Iris pigment epithelial cell (primary cell): Measurements from ENCODE around the gene TENM4.
"Not testable (repeated sequence)": the region's sequence is repeated elsewhere in the genome, so short reads cannot be mapped to it uniquely, and the experiment has no call there.

Experiments
- DNase-seq: peaks from one replicate; pipeline ENCODE4 v3.0.0-alpha.2; 2011; ENCODE audit warnings: low read depth

TENM4 gene

DNA sequence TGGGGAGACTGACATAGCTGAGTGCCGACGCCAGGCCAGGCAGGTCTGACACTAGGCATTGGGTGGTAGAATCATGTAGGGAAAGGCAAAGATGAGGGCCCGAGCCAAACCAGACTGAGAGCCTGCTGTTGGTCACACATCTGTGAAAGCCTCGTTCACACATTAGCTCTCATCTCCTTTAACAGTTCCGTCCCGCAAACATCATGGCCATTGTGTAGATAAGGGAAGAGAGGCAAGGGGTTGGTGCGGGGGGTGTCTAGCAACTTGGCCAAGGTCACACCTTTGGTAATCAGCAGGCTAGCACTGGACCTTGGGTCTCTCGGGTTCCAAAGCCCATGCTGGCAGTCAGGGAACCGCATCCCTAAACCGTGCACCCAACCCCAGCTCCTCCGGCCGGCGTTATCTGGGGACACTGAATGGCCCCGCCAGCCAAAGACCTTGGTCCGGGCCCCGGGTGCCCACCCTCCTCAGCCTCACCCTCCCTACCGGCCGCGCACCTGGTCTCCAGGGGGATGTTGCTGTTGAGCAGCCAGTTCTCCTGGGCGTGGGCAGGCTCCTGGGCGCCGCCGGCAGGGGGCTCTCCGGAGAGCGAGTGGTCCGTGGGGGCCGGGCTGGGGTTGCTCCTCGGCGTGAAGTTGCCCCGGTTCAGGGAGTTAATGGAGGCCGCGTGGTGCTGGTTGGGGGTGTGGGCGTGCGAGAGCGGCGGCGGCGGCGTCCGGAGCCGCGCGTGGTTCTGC is 537.9 kb downstream of the TENM4 start:
- DNase-seq, result no peak

GRCh38 chr11:78901831-78902230 is 539.0 kb downstream of the TENM4 start:
- DNase-seq, result no peak

DNA sequence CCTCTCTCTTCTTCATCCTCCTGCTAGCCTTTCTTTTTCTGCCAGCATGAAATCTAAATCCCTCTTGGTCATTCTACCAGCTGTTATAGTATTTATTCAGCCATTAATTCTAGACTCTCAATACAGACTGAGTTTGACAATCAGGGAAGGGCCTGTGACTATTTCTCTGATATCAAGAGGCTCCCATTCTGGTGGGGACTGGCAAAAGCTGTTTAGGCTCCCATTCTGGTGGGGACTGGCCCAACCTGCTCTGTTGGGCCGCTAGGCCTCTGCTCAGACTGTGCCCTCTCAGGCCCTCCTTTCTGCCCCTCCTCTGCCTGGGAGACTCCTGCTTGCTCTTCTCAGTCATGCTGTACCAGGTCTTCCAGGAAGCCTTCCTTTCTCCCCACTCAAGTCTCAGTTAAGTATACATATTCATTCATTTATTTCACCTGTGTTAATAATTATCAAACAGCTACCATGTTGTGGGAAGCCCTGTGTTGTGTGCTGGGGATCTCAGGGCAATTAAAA is 542.5 kb downstream of the TENM4 start:
- no peak for DNase-seq

DNA sequence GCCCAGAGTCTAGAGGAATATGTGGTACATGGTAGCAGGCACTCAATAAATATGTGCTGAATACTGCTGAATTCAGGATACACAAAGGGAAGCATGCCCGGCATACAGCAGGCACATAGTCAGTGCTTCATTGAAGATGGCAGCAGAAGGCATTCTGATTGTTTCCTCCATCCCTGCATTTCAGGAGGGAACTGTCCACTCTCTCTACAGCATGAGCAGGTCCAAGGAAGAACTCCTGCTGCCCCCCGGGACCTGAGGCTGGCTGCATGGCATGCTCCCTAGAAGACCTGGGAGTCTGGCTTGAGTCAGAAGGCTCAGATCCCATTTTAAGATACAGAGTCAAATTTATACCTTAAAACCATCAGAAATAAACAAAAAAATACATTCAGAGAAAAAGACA is 546.8 kb downstream of the TENM4 start:
- no peak for DNase-seq

DNA sequence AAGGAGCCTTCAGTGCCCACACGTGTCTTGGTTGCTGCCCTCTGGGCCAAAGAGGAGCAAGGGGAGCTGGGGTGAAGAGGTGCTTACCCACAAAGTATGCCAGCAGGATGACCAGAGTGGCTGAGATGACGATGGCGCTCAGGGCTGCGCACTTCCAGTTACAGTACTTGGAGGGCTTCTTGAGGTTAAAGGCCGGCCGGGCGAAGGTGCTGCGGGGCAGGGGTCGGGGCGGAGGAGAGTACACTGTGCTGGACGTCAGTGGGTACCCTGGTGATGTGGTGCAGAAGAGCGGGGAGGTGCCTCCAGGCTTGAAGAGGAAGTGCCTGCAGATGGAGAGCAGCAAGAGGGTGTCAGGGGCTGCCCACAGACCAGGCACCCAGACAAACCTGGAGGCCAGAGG is 551.1 kb downstream of the TENM4 start:
- DNase-seq, result no peak

DNA sequence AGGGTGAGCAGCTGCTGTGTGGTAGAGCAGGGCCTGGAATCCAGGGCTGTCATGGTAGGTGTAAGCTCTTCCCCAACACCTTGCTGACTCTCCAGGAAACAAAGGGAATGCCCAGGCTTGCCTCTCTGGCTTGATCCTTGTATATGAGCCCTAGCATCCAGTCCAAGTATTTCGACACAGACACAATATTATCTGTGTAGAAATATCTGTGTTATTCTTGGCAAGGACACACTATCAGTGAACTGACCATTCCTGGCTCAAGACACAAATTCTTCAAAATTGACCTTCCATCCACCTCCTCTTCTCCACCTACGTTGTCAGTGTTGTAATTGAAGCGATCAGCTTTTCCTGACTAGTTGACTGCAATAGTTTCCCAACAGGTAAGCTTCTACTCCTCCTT is 554.2 kb downstream of the TENM4 start:
- DNase-seq, result peak; percentile 57

- DNase-seq, result no peak
Observed at GRCh38 chr11:78884761-78885160, 556.1 kb downstream of the TENM4 start.

DNA sequence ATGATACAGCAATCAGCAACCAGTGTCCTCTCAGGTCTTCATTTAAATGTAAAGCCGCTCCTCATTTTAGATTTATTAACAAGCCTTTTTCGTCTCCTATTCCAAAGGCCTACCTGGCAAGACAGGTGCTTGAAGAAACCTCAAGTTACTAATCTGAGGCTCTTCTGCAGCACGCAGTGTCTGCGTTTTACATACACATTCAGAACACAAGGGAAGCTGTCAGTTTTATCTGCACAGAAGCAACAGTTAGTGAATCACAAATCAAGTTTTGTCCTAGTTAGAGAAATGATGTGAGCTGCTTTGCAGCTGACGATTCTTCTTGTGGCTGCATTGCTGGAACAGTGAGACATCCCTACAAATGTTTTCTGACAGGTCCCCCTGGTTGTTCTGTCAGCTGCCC is 557.3 kb downstream of the TENM4 start:
- no peak for DNase-seq

GRCh38 chr11:78879094-78879980 is 561.5 kb downstream of the TENM4 start:
- not testable (repeated sequence) for DNase-seq

- no peak for DNase-seq
Observed at GRCh38 chr11:78878631-78879030, 562.2 kb downstream of the TENM4 start.

DNA sequence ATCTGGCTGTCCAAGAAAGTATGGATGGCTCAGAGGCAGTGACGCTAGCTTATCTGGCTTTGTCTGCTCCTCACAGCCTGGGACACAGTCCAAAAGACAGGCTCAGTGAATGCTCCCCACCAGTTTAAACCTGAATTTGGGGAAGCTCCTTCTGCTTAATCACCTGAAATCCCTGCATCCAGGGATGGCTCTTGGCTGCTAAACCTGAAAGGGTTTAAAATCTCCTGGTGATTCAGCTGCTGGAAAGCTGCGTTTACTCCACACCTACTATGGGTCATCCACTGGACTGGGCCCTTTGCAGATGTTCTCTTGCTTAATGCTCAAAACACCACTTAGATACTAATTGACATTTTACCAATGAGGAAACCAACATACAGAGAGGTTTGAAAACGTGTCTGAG is 564.2 kb downstream of the TENM4 start:
- DNase-seq, result no peak

GRCh38 chr11:78870655-78871054 is 570.2 kb downstream of the TENM4 start:
- no peak for DNase-seq

DNA sequence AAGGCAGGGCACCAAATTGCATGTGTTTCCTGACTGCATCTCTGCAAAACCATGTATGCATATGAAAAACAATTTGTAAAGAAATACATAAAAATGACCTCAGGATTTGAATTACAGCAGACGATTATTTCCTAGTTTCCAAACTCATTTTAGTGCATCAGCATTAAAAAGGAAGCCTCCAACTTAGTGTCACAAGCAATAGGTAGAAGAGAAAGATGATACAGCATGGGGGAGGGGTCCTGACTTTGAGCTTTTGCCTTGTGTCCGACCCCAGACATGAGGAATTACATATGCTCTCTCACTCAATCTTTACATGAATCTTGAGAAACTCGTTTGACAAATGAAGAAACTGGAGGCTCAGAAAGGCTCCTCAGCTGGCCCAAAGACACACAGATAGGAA is 571.5 kb downstream of the TENM4 start:
- no peak for DNase-seq

DNA sequence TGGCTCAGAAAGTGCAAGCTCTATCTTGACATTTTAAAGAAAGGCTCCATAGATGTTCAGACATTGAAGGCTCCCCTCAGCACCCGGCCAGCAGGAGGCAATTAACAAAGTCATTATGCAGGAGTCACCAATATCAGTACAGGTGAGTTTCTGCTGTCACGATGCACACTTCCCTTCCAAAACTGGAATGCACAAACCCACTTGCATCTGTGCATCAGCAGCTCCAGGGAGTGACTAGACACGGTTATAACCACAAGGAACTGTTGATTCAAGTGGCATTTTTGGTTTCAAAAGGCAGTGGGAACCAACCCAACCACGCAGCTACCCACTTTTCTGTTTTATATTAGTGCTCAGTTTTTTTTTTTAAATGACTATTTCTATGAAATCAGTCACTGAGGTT is 572.3 kb downstream of the TENM4 start:
- DNase-seq, result no peak

DNA sequence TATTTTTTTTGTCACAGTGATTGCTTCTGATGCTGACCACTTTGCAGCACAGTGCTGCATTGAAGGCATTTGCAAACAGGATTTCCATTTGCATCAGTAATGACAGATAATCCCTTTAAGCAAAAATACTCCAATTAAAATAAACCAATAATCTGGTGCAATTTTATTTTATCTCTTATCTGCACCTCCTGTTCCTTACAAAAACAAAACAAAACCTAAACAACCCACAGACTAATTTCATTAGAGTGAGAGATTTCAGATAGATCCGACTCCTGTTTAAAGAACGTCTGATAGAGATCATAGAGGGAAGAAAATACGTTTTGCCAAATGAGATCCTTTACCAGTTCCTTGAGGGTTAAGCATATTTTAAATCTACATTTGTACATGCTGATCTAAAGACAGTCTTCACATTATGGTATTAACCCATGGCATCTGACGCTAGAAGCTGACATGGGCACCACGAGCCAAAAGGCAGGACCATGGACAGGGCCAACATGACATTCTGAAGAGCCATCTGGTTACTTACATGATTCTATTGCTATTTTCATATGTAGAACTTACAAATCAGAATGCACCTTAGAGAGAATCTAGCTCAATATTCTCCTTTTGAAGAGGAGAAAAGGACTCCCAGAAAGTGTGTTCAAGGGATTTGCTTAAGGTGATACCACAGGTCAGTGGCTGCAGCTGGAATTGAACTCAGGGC is 580.0 kb downstream of the TENM4 start:
- peak; percentile 27 for DNase-seq

DNA sequence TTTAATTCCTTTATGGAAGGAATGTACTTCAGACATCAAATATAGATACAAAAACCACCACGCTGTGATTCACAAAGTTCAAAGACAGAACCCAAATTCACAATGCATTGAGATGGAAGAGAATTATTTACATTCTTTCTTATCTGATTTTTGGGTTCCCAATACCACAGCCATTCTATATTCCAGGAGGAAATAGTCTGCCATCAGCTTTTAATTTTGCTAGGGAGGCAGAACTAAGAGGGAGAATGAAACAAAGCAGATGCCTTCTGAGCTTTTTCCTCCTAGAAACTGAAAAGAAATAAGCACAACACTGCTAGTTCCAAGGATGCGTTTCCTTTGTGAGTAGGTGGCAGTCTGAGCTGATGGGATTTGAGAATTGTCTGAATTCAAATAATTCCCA is 583.1 kb downstream of the TENM4 start:
- DNase-seq, result no peak

DNA sequence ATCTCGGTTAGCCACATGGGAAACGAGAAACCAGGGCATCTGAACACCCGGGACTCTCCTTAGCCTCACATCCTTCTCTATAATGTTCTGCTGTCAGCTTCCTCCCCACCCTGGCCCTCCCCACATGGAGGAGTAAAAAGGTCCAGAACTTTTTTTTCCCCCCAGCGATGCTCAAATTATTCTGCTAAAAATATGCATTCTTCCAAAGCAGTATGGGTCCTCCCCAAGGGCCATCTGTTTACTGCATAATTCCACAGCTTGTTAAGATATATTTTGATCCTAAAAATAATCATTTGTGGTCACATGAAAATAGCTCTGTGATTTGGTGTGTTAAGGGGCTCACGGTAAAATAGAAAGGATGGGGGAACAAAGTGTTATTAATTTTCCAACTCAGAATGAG is 584.6 kb downstream of the TENM4 start:
- DNase-seq, result no peak

- no peak for DNase-seq
Observed at GRCh38 chr11:78855116-78855515, 585.7 kb downstream of the TENM4 start.

DNA sequence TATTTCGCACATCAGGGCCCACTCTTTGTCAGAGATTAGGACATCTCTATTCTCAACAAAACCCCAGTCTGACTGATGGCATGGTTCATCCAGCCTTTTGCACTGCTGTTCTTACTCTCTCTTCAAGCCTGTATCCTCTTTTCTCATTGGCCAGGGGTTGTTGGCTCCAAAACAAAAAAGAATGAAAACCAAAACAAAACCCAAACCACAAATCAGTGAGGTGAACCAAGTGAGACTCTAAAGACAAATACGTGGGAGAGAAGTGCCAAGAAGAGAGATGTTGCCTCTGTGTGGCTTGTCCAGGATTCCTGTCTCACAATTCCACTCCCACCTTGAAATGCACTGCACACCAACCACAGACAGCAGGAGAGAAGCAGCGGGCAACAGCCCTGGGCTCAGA is 587.3 kb downstream of the TENM4 start:
- DNase-seq, result no peak

DNA sequence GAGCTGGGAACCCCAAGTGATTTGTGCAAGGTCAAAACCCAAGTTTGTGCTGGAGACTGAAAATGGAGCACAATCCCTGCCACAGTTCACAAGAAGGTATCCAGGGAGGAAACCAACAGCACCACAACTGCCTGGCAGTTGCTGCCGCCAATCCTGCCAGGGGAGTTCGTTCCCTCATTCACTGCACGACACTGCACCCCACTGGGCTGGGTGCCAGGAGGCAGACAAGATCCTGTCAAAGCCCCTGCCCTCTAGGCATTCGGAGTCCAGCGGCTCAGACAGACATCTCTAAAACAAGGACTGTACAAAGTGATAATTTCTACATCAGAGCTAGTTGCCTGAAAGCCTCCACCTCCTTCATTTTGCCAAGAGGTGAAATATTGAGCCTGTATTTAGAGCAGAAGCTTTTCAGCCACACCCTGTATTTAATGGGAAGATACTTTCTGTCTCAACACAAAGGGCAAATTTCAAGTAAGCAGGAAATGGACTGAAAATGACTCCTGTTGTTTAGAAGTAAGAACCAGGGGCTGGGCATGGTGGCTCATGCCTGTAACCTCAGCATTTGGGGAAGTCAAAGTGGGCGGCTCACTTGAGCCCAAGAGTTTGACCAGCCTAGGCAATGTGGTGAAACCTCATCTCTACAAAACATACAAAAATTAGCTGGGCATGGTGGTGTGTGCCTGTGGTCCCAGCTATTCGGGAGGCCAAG is 588.8 kb downstream of the TENM4 start:
- no peak for DNase-seq

GRCh38 chr11:78850078-78850477 is 590.8 kb downstream of the TENM4 start:
- no peak for DNase-seq

GRCh38 chr11:78846269-78846668 is 594.6 kb downstream of the TENM4 start:
- no peak for DNase-seq
